Sigmoid colon (tissue), 4 donors: ENCODE results near the gene METTL22.

Source experiments
- CTCF ChIP-seq, 4 experiments: fragments of 450-650 bp in 3 of 4; fragments of 200-600 bp in 1 of 4; IDR thresholded peaks; one replicate each; pipeline ENCODE4 v1.5.1; 2016 to 2019; ENCODE audit warnings: antibody characterized with exemption in 4 of 4, mild to moderate bottlenecking in 3 of 4, moderate library complexity in 2 of 4
- EP300 ChIP-seq, 4 donors: sonication (generic); formaldehyde crosslinking; IDR thresholded peaks; one replicate each; pipeline ENCODE4 v1.6.1; 2017; ENCODE audit warnings: antibody characterized with exemption in 4 of 4
- POLR2A ChIP-seq, 2 donors: fragments of 450-650 bp; IDR thresholded peaks; one replicate each; pipeline ENCODE4 v1.6.1; 2016; ENCODE audit warnings: antibody characterized with exemption in 2 of 2, mild to moderate bottlenecking in 2 of 2, moderate library complexity in 2 of 2
- POLR2AphosphoS5 ChIP-seq, 4 donors: sonication (generic); formaldehyde crosslinking; IDR thresholded peaks; one replicate each; pipeline ENCODE4 v1.6.1; 2017; ENCODE audit warnings: antibody characterized with exemption in 4 of 4

GRCh38 chr16:8576141-8577004 lies 45.1 kb upstream of the METTL22 start:
- TF ChIP-seq EP300 (IDR thresholded peaks at IDR 0.05) (no peak), CTCF (IDR thresholded peaks at IDR 0.05) (no peak), POLR2A (IDR thresholded peaks at IDR 0.05) (no peak), POLR2AphosphoS5 (IDR thresholded peaks at IDR 0.05) (no peak)
